NCI-H748 treated with DMSO at 0.1 percent for 48 hours (cell line): ENCODE data around the gene WWOX.

ENCODE experiments used
- DNase-seq: peaks from one replicate; lab custom pipeline; 2025; lab: John Stamatoyannopoulos, UW

The WWOX gene

DNA sequence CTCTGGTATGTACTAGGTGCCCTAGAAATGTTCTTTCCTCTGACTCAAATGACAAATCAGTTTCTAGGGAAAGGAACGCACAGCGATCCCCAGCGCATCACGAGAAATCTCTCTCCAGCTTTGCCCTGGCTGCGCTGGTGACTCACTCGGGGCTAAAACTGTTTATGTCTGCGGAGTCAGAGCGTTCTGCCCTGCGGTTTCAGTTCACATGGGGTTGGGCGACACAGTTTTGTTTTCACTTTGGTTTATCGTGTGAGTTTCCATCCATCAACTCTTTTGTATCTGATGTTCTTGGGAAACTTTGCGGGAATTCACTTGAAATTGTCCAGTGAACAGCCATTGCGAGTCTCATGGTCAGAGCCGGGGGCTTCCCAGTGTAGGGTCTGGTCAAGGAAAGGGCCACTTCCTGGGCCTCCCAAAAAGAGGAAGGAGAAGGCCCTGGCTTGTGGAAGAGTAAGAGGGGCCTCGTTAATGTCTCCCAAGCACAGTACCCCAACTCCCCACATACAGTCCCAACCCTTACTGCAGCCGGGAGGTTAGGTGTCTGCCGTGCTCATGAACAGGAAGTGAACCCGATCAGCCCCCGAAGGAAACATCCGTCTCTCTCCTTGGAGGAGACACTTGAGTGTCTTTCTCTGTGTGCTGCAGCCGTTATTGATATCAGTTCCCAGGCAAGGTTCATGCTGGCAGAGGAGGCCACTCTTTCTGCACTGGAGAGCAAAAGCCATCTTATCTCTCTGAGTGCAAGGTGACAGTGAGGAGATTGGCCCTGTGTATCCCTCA lies 643.2 kb downstream of the WWOX start:
- DNase-seq: no peak

DNA sequence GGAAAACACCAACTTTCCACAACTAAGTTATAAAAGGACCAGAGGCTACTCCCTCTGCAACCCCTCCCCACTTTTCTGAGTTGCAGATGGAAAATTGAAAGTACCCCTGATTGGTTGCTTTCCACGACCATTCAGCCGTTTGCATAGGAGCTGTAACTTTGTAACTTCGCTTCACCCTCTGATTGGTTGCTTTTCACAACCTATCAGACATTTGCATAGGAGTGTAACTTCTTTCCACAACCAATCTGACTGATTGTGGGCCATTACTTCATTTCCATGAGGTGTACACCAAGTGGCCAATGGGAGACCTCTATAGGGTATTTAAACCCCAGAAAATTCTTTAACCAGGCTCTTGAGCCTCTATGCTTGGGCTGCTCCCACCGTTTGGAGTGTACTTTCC lies 644.1 kb downstream of the WWOX start:
- DNase-seq: no peak

DNA sequence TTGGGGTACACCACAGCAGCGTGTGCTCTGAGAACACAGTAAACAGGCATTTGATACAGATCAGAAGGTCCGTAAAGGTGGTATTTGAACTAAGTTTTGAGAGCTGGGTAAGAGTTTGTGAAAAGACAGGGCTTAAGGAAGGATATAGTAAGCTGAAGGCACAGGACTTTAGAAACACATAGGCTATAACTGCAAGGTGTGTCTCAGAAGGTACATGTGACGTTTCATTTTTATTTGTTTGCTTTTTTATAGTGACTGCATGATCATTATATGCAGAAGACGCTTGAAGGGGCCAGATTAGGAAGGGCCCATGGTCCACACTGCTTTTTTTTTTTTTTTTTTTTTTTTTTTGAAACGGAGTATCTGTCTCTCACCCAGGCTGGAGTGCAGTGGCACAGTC lies 644.6 kb downstream of the WWOX start:
- no peak for DNase-seq

DNA sequence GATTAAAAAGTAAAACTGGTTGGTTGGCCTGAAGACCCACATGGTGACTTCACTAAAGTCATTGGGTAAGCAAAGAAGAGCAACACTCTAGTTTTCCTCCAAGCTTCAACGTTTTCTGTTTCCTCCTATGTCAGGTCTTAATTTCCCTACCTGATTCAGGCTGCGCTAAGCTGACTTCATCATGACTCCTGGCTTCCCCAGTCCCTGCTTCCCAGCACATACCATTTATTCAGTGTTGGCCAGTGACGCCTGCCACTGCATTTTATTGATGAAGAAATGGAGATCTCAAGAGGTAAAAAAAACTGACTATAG lies 645.3 kb downstream of the WWOX start:
- no peak for DNase-seq

DNA sequence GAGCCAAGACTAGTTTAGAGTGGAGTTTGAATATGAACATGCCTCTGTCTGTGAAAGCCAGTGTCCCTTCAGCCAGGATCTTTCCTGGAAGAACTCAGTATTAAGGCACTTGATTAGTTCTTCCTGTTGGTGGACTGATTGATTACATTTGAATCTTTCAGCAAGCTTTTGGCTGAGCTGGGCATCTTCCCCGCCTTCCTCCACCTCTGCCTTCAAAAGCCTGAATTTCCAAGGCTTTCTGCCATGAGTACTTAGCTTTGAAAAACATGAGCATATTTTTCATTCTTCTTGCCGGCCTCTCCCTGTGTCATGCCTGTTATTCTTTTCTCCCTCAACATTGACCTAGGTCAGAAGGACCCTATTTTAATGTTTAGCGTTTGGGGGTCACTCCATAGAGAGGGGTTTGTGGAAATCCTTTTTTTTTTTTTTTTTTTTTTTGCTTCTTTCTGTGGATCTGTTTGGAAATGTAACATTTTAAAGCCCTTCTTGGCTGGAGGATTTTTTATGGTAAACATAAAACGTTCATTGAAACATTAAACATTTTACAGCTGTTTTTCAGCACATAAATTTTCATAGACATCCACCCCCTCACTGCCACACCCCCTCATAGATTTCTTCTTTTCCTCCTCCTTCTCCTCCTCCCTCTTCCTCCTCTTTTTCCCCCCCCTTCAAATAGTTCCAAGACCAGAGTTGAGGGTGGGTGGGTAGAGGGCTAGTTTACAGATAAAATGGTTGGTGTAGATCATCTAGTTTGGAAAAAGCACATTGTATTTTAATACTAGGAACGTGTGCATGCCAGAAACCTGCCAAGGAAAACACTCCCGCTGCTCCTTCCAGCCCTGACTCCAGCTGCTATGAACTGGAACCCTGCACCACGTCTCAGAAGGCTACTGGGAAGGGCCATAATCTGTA lies 645.9 kb downstream of the WWOX start:
- no peak for DNase-seq

DNA sequence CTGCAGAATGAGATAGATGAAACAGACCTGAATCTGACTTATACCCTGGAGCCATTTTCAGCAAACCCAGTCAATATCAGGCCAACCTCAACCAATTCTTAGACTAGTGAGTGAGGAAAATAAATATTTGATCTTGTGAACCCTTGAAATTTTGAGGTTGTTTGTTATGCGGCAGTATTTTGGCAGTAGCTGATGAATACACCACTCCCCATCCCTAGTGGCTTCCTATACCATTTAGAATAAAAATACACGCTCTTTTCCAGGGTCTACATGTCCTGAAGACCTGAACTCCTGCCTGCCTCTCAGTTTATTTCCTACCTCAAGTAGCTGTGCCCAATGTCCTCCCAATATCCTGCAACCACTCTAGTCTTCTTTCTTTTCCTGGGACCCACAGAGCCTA lies 647.3 kb downstream of the WWOX start:
- no peak for DNase-seq

DNA sequence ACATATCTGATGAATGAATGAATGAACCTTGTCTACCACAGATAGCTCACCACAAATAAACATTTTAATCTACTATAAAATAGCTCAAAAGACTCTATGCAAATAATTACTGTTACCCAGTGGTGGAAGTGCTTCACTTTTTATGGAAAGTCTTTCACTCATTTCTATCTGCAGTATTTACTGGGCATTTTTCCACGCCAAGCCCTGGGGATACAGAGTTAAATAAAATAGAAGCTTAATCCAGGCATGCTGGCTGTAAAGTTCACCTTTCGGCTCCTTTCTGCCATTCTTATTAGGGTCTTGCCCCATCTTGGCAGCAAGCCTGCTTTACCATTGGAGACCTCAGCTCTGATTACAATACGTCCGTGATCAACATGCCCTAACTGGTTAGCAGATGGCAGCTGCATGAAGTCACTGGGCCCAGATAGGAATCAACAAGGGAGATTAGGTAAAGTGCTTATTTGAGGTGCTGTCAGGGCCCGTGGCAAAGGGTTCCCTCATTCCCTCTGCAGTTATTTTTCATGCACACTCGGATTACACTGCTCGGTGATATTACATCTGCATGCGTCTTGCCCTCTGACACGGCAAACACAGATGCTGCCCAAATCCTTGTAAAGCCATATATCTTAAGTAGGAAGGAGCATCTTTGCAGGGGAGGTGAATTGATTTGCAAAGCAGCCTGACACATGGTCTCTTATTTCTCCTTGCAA lies 648.9 kb downstream of the WWOX start:
- DNase-seq: no peak

DNA sequence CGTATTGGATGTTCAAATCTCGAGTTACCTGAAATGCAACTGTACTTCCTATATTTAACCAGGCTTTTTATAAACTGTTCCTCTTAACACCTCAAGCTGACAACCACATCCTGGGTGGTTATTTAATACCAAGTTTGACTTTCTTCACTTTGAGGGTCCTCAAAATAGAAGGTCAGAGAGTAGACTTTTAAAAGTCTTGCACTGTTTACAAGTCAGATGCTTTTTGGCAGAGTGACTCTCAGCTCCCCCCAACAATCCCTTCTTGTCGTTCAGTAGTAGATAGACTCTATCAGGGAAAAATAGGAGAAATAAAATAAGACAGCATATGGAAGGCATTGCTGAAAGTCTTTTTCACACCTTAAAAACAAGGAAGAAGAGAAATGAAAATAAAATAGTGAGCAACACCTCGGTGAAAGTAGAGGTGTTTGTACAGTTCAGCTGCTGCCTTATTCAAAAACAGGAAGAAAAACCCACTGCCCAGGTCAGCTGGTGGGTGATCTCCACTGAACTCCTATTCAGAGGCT lies 650.4 kb downstream of the WWOX start:
- DNase-seq: no peak

DNA sequence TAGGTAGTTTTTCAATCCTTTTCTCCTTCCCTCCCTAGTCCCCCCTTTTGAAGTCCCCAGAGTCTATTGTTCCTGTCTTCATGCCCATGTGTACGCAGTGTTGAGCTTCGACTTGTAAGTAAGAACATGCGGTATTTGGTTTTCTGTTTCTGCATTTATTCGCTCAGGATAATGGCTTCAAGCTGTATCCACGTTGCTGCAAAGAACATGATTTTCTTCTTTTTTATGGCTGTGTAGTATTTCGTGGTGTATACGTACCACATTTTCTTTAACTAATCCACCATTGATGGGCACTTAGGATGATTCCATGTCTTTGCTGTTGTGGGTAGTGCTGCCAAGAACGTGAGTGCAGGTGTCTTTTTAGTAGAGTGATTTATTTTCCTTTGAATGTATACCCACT lies 651.2 kb downstream of the WWOX start:
- DNase-seq: no peak

DNA sequence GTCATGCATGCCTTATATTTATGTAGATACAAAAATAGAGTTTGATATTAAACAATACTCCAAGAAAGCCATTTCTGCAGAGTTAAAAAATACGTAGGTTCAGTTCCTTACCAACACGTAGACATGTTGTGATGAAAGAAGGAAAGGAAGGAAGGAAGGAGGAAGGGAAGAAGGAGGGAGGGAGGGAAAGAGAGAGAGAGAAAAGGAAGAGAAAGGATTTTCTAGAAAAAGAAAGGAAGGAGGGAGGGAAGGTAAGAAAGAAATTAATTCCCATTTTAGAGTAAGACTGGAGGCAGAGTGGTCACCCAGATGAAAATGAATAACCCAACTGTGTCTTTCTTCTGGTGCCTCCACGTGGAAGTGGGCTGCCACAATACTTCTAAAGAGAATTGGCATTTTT lies 652.1 kb downstream of the WWOX start:
- DNase-seq: no peak

DNA sequence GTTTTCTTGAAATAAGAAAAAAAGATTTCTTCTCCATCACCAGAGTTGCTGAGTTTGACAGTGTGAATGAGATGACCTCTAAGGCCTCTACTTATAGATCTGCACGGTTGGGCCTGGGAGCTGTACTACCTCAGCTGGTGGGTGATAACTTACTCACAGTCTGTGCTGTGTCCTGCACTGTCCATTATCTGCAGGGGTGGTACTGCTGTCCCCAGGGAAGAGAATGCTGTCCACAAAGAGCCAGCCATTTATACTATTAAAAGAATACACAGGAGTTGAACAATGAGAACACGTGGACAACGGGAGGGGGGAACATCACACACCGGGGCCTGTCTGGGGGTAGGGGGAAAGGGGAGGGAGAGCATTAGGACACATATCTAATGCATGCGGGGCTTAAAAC lies 655.3 kb downstream of the WWOX start:
- no peak for DNase-seq

DNA sequence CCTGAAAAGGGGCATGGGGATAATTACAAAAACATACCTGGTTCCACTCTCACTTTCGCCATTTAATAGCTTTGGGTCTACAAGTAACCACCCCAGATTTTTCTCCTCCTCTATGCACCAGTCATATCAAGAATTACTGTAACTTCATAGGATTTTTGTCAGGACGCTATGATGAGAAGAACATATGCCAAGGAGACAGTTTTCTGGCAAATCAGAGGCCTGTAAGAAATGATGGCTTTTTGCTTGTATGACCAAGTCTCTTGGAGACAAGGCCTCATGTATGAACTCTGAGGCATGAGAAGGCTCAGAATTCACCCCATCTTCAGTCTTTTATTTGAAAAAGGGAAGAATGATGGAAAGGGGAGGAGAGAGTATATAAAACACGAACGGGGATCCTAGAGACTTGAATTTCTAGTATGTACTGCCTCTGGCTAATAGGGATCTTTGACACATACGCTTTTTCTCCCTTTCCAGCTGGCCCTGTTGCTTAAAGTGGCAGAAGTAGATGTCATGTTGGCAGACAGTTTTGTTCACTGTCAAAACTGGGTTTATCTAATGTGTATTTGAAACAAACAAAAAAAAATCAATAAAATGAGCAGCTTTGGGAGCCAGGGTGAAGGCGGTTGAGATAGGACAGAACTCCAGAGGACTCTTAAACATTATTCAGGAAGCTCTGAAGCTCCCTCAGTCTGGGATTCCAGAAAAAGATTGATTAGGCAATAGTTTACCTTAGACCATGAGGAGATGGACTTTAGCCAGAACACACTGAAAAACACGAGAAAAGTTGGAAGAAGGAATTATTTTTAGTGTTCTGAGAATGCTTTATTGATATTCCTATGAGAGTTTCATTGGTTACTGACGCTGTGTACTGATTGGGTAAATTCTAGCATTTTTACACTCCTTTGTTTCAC lies 656.6 kb downstream of the WWOX start:
- DNase-seq: no peak

DNA sequence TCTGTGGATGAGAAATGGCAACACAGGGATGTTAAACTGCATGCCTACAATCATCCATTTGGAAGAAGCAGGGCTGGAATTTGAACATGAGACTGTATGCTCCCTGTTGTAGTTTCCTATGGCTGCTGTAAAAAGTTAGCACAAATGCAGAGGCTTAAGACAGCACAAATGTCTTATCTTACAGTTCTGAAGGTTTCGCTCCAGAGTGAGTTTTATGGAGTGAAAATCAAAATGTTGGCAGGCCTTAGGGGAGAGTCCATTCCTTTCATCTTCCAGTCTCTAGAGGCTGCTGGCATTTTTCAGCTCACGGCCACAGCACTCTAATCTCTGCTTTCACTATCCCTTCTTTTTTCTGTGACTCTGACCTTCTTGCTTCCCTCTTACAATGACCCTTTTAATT lies 660.1 kb downstream of the WWOX start:
- DNase-seq: no peak

DNA sequence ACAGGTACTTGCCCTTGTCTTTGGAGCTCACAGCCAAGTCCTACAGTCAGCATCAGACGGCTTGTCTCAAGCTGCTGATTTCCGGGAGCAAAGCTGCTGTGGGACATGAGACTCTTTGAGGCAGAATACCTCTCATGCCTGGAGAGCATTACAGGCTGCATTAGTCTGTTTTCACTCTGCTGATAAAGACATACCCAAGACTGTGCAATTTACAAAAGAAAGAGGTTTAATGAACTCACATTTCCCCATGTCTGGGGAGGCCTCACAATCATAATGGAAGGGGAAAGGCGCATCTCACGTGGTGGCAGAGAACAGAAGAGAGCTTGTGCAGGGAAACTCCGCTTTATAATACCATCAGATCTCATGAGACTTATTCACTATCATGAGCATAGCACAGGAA lies 661.2 kb downstream of the WWOX start:
- no peak for DNase-seq

DNA sequence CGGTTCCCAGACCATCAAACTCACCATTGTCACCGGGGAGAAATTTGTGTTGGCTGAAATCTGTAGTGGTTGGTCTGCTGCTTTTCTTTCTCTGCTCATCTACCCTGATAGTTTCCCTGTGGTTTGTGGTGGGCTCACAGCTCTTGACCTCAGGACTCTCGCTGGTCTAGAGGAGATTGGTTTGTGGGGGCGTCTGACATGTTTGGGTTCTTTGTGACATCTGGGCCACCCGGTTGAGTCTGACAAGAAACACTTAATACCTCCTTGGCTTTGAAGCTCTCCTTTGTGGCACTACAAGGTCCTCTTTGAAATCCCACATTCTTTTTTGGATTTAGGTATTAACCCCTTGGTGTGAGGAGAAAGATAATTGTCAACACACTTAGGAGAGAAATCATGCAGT lies 662.0 kb downstream of the WWOX start:
- no peak for DNase-seq

DNA sequence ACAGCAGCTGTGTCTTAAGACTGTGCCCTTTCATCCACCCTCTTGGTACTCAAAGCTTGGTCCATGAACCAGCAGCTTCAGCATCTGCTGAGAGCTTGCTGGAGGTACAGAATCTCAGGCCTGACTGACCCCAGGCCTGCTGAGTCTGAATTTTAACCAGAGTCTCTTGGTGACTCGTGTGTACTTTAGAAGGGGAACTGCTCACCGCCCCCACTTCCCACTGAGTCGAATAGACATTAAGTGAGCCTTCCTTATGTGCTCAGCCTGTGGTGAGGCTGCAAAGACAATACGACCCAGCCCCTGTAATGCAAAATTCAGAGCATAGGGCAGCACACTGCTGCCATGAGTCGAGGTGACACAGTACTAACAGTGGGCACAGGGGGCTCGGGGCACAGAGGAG lies 662.8 kb downstream of the WWOX start:
- DNase-seq: no peak

DNA sequence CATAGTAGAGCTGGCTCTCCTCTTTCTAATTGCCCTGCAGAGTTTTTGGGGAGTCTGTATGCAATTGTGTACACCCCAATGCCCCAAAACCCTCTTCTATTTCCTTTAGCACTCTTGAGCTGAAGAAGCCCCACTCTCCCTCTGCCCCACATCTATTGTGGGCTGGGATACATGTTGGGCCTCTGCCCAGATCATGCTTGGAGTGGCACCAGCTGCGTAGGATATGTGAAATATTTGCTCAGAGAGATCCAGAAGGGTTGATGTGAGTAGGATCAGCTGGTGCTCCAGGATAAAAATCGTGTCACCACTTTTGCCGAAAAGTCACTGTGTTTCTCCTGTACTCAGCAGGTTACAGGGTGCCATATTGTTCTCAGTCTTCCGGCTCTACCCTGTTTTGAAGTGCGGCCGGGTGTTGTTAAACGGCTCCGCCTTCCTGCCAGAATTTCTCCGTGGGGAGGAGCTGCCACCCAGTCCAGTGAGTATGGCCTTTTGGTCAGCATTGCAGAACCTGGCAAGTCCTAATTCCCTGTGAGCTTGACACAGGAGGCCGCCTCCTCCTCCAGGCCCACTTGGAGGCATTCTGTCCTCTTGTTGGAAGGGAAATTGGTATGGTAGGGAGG lies 664.5 kb downstream of the WWOX start:
- no peak for DNase-seq

DNA sequence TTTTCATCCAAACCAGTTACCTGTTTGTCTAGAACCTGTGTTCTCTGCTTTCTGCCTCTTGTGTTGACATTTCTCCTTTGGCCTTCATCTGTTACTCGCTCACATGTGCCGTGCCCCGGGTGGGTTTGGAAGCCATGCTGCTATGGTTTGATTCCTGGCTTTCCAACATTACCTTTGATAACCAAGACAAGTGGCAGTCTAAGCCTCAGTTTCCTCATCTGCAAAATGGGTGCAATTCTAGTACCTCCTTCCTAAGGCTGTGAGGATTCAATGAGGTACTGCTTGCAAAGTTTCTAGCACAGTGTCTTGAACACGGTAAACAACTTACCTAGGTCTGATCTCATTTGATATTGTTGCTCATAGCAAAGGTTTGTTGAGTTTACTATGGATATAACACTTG lies 665.0 kb downstream of the WWOX start:
- DNase-seq: no peak

DNA sequence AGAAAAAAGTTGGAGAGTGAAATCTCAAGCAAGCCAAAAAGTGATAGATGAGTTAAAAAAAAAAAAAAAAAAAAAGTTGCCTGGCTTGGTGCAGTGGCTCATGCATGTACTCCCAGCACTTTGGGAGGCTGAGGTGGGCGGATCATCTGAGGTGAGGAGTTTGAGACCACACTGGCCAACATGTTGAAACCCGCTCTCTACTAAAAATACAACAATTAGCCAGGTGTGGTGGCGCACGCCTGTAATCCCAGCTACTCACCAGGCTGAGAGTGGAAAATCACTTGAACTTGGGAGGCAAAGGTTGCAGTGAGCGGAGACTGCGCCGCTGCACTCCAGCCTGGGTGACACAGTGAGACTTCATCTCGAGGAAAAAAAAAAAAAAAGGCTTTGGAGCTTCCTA lies 668.8 kb downstream of the WWOX start:
- no peak for DNase-seq

DNA sequence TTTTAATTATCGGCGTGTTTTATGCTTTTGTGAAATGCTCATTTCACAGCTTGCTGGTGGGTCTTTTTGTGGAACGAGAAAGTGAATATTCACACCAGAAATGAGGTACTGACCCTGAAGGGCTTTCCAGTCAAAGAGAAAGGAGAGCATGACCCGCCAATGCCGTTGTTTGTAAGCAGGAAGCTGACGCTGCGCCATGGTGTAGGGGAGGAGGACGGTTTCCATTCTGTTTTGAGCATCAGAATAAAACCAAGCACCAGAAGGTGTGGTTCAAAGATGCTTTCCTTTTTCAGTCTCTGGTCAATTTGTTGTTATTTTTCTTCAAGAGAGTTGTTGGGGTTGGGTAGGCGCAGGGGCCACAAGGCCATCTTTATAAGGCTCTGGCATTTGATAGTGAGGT lies 669.3 kb downstream of the WWOX start:
- no peak for DNase-seq
